Adrenal gland (tissue), 5 donors: ENCODE measurements around the gene TADA2A.

Experiments
- POLR2A ChIP-seq, 2 donors: fragments of 450-650 bp; IDR thresholded peaks; one replicate each; pipeline ENCODE4 v1.6.1; 2017; ENCODE audit warnings: antibody characterized with exemption in 2 of 2, mild to moderate bottlenecking in 2 of 2, moderate library complexity in 1 of 2
- TF ChIP-seq, protein P1 (sequence below), 6 experiments: fragments of 450-650 bp in 4 of 6; fragments of 200-600 bp in 2 of 6; sonication (generic) in 1 of 6; IDR thresholded peaks; 1 replicate in 5 of 6; 2 replicates in 1 of 6; pipeline versions ENCODE4 v1.5.1 to v1.8.0; 2016 to 2021; ENCODE audit warnings: antibody characterized with exemption in 6 of 6, mild to moderate bottlenecking in 2 of 6, moderate library complexity in 1 of 6
- donor health status: DM: no; HTN: no; CAD: no.

- TF ChIP-seq, protein P1, sequence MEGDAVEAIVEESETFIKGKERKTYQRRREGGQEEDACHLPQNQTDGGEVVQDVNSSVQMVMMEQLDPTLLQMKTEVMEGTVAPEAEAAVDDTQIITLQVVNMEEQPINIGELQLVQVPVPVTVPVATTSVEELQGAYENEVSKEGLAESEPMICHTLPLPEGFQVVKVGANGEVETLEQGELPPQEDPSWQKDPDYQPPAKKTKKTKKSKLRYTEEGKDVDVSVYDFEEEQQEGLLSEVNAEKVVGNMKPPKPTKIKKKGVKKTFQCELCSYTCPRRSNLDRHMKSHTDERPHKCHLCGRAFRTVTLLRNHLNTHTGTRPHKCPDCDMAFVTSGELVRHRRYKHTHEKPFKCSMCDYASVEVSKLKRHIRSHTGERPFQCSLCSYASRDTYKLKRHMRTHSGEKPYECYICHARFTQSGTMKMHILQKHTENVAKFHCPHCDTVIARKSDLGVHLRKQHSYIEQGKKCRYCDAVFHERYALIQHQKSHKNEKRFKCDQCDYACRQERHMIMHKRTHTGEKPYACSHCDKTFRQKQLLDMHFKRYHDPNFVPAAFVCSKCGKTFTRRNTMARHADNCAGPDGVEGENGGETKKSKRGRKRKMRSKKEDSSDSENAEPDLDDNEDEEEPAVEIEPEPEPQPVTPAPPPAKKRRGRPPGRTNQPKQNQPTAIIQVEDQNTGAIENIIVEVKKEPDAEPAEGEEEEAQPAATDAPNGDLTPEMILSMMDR (IDR thresholded peaks at IDR 0.05): no peak
- TF ChIP-seq POLR2A (IDR thresholded peaks at IDR 0.05): no peak
Measured at GRCh38 chr17:37365589-37365988, 41.1 kb upstream of the TADA2A start.
